ENCODE measurements around the gene ARPC2. TPM values are rescaled to one million over a fixed set of nuclear protein-coding genes. Genes with fewer than 3 reads are reported as not detected.

ARPC2 gene
- total and polyA plus RNA-seq, 2 of the 13 experiments (the other 11 are each of a cell fraction or from before 2014, with no cell fraction given) = 168 to 303 TPM

DNA sequence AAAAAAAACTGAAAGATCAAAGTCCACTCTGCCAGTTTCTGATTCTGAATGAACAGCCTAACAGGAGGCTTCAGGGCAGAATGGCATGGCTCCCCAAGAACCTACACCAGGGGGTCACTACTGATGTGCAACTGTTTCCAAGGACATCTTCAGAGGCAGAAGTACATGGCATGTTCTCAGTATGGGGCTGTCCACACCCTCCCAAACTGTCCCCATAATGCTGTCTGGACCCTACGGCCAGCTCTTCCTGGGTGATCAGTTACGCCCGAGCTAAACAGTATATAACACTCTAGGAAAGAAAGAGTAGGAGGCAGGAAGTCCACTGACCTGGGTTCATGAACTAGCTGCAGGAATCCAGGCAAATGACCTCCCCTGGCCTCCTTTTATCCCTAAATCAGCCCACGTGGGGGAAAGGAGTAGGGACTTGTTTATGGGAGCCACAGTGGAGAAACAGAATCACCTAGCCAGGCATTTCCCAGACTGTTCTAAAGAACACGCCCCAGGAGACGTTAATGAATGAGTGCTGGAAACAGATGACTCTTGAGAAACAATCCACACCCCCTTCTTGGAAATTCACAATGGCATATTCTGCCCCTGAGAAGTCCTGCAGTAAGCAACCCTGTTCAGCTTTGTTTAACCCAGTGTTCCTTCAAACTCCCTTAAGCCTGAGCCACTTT is 72.8 kb downstream of the ARPC2 start (continued):
- TF ChIP-seq, protein P1, sequence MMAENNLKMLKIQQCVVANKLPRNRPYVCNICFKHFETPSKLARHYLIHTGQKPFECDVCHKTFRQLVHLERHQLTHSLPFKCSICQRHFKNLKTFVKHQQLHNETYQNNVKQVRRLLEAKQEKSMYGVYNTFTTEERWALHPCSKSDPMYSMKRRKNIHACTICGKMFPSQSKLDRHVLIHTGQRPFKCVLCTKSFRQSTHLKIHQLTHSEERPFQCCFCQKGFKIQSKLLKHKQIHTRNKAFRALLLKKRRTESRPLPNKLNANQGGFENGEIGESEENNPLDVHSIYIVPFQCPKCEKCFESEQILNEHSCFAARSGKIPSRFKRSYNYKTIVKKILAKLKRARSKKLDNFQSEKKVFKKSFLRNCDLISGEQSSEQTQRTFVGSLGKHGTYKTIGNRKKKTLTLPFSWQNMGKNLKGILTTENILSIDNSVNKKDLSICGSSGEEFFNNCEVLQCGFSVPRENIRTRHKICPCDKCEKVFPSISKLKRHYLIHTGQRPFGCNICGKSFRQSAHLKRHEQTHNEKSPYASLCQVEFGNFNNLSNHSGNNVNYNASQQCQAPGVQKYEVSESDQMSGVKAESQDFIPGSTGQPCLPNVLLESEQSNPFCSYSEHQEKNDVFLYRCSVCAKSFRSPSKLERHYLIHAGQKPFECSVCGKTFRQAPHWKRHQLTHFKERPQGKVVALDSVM (CRISPR knock-in tag; IDR thresholded peaks at IDR 0.05) = peak; percentile 71
- TF ChIP-seq ZNF549 (CRISPR knock-in tag; IDR thresholded peaks at IDR 0.05) (0 out of 2 replicates have a peak, but pooled peaks have one; percentile 52), ISX (CRISPR knock-in tag; conservative IDR thresholded peaks at IDR 0.05) (no peak), SIX1 (CRISPR knock-in tag; IDR thresholded peaks at IDR 0.05; ENCODE audit: borderline replicate concordance) (peak; percentile 13; the same call in 1 of the 2 replicates), PAWR (CRISPR knock-in tag; IDR thresholded peaks at IDR 0.05; ENCODE audit: borderline replicate concordance) (no peak; the same call in 1 of the 2 replicates), IKZF4 (CRISPR knock-in tag; IDR thresholded peaks at IDR 0.05; ENCODE audit: borderline replicate concordance, low read depth, not compliant biosample characterization) (peak; percentile 81), ZNF670 (CRISPR knock-in tag; IDR thresholded peaks at IDR 0.05; ENCODE audit: borderline replicate concordance) (peak; percentile 87), STAG1 (CRISPR knock-in tag; IDR thresholded peaks at IDR 0.05) (0 out of 2 replicates have a peak, but pooled peaks have one; percentile 11), ZNF605 (CRISPR knock-in tag; IDR thresholded peaks at IDR 0.05) (peak; percentile 34), ESRRA (CRISPR knock-in tag; IDR thresholded peaks at IDR 0.05; ENCODE audit: low read depth) (peak; percentile 59; the same call in 1 of the 2 replicates), ZSCAN12 (CRISPR knock-in tag; IDR thresholded peaks at IDR 0.05) (peak; percentile 75; the same call in 1 of the 2 replicates), SPEN (CRISPR knock-in tag; IDR thresholded peaks at IDR 0.05; ENCODE audit: low read depth) (no peak)
- TF ChIP-seq, protein P2, sequence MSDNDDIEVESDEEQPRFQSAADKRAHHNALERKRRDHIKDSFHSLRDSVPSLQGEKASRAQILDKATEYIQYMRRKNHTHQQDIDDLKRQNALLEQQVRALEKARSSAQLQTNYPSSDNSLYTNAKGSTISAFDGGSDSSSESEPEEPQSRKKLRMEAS (IDR thresholded peaks at IDR 0.05) = peak; percentile 57
- TF ChIP-seq, protein P3, sequence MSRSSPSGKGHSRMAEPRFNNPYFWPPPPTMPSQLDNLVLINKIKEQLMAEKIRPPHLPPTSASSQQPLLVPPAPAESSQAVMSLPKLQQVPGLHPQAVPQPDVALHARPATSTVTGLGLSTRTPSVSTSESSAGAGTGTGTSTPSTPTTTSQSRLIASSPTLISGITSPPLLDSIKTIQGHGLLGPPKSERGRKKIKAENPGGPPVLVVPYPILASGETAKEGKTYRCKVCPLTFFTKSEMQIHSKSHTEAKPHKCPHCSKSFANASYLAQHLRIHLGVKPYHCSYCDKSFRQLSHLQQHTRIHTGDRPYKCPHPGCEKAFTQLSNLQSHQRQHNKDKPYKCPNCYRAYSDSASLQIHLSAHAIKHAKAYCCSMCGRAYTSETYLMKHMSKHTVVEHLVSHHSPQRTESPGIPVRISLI (CRISPR knock-in tag; IDR thresholded peaks at IDR 0.05; ENCODE audit: borderline replicate concordance) = peak; percentile 99
- TF ChIP-seq, protein P4, sequence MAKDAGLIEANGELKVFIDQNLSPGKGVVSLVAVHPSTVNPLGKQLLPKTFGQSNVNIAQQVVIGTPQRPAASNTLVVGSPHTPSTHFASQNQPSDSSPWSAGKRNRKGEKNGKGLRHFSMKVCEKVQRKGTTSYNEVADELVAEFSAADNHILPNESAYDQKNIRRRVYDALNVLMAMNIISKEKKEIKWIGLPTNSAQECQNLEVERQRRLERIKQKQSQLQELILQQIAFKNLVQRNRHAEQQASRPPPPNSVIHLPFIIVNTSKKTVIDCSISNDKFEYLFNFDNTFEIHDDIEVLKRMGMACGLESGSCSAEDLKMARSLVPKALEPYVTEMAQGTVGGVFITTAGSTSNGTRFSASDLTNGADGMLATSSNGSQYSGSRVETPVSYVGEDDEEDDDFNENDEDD (CRISPR knock-in tag; IDR thresholded peaks at IDR 0.05; ENCODE audit: borderline replicate concordance) = 0 out of 2 replicates have a peak, but pooled peaks have one; percentile 16
- TF ChIP-seq, protein P5, sequence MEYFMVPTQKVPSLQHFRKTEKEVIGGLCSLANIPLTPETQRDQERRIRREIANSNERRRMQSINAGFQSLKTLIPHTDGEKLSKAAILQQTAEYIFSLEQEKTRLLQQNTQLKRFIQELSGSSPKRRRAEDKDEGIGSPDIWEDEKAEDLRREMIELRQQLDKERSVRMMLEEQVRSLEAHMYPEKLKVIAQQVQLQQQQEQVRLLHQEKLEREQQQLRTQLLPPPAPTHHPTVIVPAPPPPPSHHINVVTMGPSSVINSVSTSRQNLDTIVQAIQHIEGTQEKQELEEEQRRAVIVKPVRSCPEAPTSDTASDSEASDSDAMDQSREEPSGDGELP (IDR thresholded peaks at IDR 0.05; ENCODE audit: borderline replicate concordance, low read depth) = no peak
- TF ChIP-seq, protein P6, sequence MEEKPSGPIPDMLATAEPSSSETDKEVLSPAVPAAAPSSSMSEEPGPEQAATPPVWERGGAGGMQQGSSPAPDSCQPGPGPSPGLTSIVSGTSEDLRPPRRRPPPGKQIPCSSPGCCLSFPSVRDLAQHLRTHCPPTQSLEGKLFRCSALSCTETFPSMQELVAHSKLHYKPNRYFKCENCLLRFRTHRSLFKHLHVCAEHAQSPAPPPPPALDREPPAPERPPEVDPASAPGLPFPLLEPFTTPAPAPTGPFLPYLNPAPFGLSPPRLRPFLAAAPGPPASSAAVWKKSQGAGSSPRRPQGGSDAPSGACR (CRISPR knock-in tag; IDR thresholded peaks at IDR 0.05) = no peak
